ENCODE data around the gene GPC3. TPM values are rescaled to one million over a fixed set of nuclear protein-coding genes. Genes with fewer than 3 reads are reported as not detected.

Gene GPC3
- total RNA-seq, 1 experiment from 2014 or later = 0.24 TPM

DNA sequence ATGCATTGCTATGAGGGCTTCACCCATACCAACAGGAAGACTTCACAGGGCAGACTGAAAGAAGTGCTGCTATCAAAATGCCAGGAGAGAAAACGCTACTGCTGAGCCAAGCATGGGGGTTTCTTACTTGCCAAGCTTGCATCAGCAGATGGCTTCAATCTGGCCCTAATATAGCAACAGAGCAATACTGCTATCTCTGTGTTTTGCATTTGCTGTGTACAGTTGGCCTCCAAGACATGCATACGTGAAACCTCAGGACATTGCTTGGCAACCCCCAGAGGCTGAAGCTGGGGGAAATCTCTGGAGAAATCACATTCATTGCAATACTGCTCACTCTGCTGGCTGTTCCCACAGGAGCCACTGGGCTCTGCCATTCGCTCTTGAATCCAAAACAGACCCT lies 442.9 kb downstream of the GPC3 start:
- H3K27me3 ChIP-seq (replicated peaks; ENCODE audit: insufficient read depth, low read depth, low read length, poor library complexity) = no peaks in the 10 kb centered on the region
- intact Hi-C loops (cut with micrococcal nuclease; ENCODE audit: unreplicated experiment) = no loop called here
- no peak overlapping the region for H3K4me3 ChIP-seq (ENCODE audit: low read depth, low read length, poor library complexity, severe bottlenecking)
- H3K36me3 ChIP-seq (ENCODE audit: insufficient read depth, low read length, poor library complexity, severe bottlenecking) = no peaks in the 10 kb centered on the region
- H3K4me1 ChIP-seq (ENCODE audit: insufficient read depth, low read length, poor library complexity, severe bottlenecking) = no peaks in the 10 kb centered on the region
- CTCF ChIA-PET = no interaction called here
- TF ChIP-seq, protein P1, sequence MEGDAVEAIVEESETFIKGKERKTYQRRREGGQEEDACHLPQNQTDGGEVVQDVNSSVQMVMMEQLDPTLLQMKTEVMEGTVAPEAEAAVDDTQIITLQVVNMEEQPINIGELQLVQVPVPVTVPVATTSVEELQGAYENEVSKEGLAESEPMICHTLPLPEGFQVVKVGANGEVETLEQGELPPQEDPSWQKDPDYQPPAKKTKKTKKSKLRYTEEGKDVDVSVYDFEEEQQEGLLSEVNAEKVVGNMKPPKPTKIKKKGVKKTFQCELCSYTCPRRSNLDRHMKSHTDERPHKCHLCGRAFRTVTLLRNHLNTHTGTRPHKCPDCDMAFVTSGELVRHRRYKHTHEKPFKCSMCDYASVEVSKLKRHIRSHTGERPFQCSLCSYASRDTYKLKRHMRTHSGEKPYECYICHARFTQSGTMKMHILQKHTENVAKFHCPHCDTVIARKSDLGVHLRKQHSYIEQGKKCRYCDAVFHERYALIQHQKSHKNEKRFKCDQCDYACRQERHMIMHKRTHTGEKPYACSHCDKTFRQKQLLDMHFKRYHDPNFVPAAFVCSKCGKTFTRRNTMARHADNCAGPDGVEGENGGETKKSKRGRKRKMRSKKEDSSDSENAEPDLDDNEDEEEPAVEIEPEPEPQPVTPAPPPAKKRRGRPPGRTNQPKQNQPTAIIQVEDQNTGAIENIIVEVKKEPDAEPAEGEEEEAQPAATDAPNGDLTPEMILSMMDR (conservative IDR thresholded peaks at IDR 0.05; ENCODE audit: low read depth, low read length) = no peak
- no peak for TF ChIP-seq EZH2 (IDR thresholded peaks at IDR 0.05; ENCODE audit: borderline replicate concordance, low read depth, low read length, poor library complexity, severe bottlenecking)
- BruUV-seq (replicated peaks) = no TSS peak
- no peak for DNase-seq (ENCODE audit: low spot score)
- POLR2A ChIA-PET (ENCODE audit: low non-redundant PET) = no interaction called here
- no peaks in the 10 kb centered on the region for H3K9me3 ChIP-seq (ENCODE audit: low read depth, low read length, poor library complexity, severe bottlenecking)
- H3K27ac ChIP-seq (ENCODE audit: low read depth, low read length, poor library complexity, severe bottlenecking) = no peak overlapping the region

DNA sequence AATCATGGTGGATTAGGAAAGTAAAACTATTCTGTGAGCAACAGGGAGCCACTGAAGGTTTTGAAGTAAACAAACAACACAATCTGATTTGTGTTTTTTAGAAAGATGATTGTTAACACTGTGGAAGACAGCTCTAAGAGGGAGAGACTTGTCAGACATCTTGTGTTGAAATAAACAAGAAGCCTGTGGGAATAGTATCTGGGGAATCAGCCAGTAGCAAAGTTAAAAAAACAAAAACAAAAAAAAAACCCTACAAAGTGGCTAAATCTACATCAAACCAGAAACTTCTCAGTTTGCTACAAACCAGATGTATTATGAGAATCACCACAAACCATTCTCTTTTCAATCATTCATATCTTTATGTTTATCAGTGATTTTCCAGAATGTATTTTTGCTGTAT lies 444.4 kb downstream of the GPC3 start:
- POLR2A ChIA-PET (ENCODE audit: low non-redundant PET) = no interaction called here
- Histone ChIP-seq H3K4me3 (ENCODE audit: low read depth, low read length, poor library complexity, severe bottlenecking) (no peak overlapping the region), H3K4me1 (ENCODE audit: insufficient read depth, low read length, poor library complexity, severe bottlenecking) (no peaks in the 10 kb centered on the region), H3K9me3 (ENCODE audit: low read depth, low read length, poor library complexity, severe bottlenecking) (no peaks in the 10 kb centered on the region), H3K36me3 (ENCODE audit: insufficient read depth, low read length, poor library complexity, severe bottlenecking) (no peaks in the 10 kb centered on the region), H3K27ac (ENCODE audit: low read depth, low read length, poor library complexity, severe bottlenecking) (no peak overlapping the region), H3K27me3 (replicated peaks; ENCODE audit: insufficient read depth, low read depth, low read length, poor library complexity) (no peaks in the 10 kb centered on the region)
- CTCF ChIA-PET = no interaction called here
- intact Hi-C loops (cut with micrococcal nuclease; ENCODE audit: unreplicated experiment) = no loop called here
- DNase-seq (ENCODE audit: low spot score) = no peak
- no peak for TF ChIP-seq EZH2 (IDR thresholded peaks at IDR 0.05; ENCODE audit: borderline replicate concordance, low read depth, low read length, poor library complexity, severe bottlenecking)
- TF ChIP-seq, protein P1 (conservative IDR thresholded peaks at IDR 0.05; ENCODE audit: low read depth, low read length) = no peak
- BruUV-seq (replicated peaks) = no TSS peak

DNA sequence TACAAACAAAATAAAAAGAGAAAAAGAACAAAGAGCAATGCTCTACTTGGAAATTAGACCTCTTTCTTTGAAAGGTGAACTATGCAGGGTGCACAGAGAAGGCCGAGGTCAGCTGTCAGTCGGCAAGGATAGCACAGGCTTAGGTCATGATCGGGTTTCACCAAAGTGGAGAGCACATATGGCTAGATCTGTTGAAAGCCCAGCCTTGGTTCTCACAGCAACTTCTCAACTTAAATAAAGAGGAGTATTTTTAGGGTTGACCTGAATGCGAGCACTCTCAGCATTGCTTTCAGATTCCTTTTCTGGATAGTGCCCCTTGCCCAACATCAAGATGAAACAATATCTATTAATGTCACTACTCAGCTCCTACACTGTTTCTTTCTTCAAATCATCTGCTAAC lies 447.2 kb downstream of the GPC3 start:
- no peak for DNase-seq (ENCODE audit: low spot score)
- H3K36me3 ChIP-seq (ENCODE audit: insufficient read depth, low read length, poor library complexity, severe bottlenecking) = no peaks in the 10 kb centered on the region
- H3K9me3 ChIP-seq (ENCODE audit: low read depth, low read length, poor library complexity, severe bottlenecking) = no peaks in the 10 kb centered on the region
- POLR2A ChIA-PET (ENCODE audit: low non-redundant PET) = no interaction called here
- H3K27me3 ChIP-seq (replicated peaks; ENCODE audit: insufficient read depth, low read depth, low read length, poor library complexity) = no peaks in the 10 kb centered on the region
- BruUV-seq (replicated peaks) = no TSS peak
- no peak overlapping the region for H3K27ac ChIP-seq (ENCODE audit: low read depth, low read length, poor library complexity, severe bottlenecking)
- TF ChIP-seq, protein P1 (conservative IDR thresholded peaks at IDR 0.05; ENCODE audit: low read depth, low read length) = no peak
- CTCF ChIA-PET = no interaction called here
- no peaks in the 10 kb centered on the region for H3K4me1 ChIP-seq (ENCODE audit: insufficient read depth, low read length, poor library complexity, severe bottlenecking)
- no peak overlapping the region for H3K4me3 ChIP-seq (ENCODE audit: low read depth, low read length, poor library complexity, severe bottlenecking)
- intact Hi-C loops (cut with micrococcal nuclease; ENCODE audit: unreplicated experiment) = no loop called here
